Fibroblast of lung (primary cell): ENCODE data around the gene CDH4. TPM values are rescaled to one million over a fixed set of nuclear protein-coding genes. Genes with fewer than 3 reads are reported as not detected.

Source experiments
- DNase-seq, 2 donors: peaks; one replicate each; pipeline versions ENCODE4 v3.0.0 to v3.0.0-alpha.2; 2010; ENCODE audit warnings: low read depth in 2 of 2
- H2AFZ ChIP-seq: 2 replicates; pipeline ENCODE4 v1.5.1; 2012; ENCODE audit warnings: low read length, control low read depth, inconsistent platforms
- H3K27ac ChIP-seq: 2 replicates; pipeline ENCODE4 v1.5.1; 2011; ENCODE audit warnings: low read length, control low read depth; ENCODE audit not compliant: insufficient read depth
- H3K27me3 ChIP-seq: 2 replicates; pipeline ENCODE4 v1.5.1; 2011; ENCODE audit warnings: mild to moderate bottlenecking, low read length; ENCODE audit not compliant: control insufficient read depth, insufficient read depth
- H3K36me3 ChIP-seq: 2 replicates; pipeline ENCODE4 v1.5.1; 2011; ENCODE audit warnings: low read length; ENCODE audit not compliant: control insufficient read depth, insufficient read depth
- H3K4me1 ChIP-seq: 2 replicates; pipeline ENCODE4 v1.5.1; 2011; ENCODE audit warnings: low read length; ENCODE audit not compliant: control insufficient read depth, insufficient read depth; ENCODE audit errors: extremely low read depth
- H3K4me2 ChIP-seq: 2 replicates; pipeline ENCODE4 v1.5.1; 2011; ENCODE audit warnings: low read length, control low read depth; ENCODE audit not compliant: insufficient read depth; ENCODE audit errors: extremely low read depth
- H3K4me3 ChIP-seq, 4 experiments: fragments of 200-600 bp in 1 of 4; sonication (generic) in 1 of 4; replicated peaks in 1 of 4; 2 replicates each; pipeline ENCODE4 v1.5.1; 2011 to 2016; ENCODE audit warnings: low read length in 4 of 4, low read depth in 3 of 4, mild to moderate bottlenecking in 3 of 4, control low read depth in 2 of 4, inconsistent platforms in 1 of 4, mixed read lengths in 1 of 4; ENCODE audit not compliant: insufficient read depth in 1 of 4; ENCODE audit errors: control extremely low read depth in 1 of 4
- H3K79me2 ChIP-seq: 2 replicates; pipeline ENCODE4 v1.5.1; 2012; ENCODE audit warnings: mild to moderate bottlenecking, low read length, inconsistent platforms; ENCODE audit not compliant: control insufficient read depth, insufficient read depth
- H3K9ac ChIP-seq: 2 replicates; pipeline ENCODE4 v1.5.1; 2011; ENCODE audit warnings: mild to moderate bottlenecking, low read length, control low read depth; ENCODE audit not compliant: insufficient read depth
- H3K9me3 ChIP-seq: 2 replicates; pipeline ENCODE4 v1.5.1; 2012; ENCODE audit warnings: low read depth, low read length; ENCODE audit not compliant: control insufficient read depth, insufficient read depth
- H4K20me1 ChIP-seq: 2 replicates; pipeline ENCODE4 v1.5.1; 2011; ENCODE audit warnings: low read length; ENCODE audit not compliant: control insufficient read depth, insufficient read depth; ENCODE audit errors: extremely low read depth
- CTCF ChIP-seq, 2 donors: IDR thresholded peaks in 1 of 2; conservative IDR thresholded peaks in 1 of 2; 1 replicate in 1 of 2; 2 replicates in 1 of 2; pipeline ENCODE4 v1.5.1; 2011 to 2012; ENCODE audit warnings: low read length in 2 of 2, control low read depth in 1 of 2, inconsistent platforms in 1 of 2, low read depth in 1 of 2, mild to moderate bottlenecking in 1 of 2
- EZH2 ChIP-seq: IDR thresholded peaks from 2 replicates; pipeline ENCODE4 v1.5.1; 2012; ENCODE audit warnings: low read length, control low read depth, mild to moderate bottlenecking; ENCODE audit errors: missing control alignments
- polyA plus RNA-seq, 2 donors: library from polyadenylated mRNA; depleted of rRNA in 1 of 2; stranded (reverse) in 1 of 2; unstranded in 1 of 2; fragments of >200 nt; gene quantifications; 2 replicates each; pipeline ENCODE4 v1.2.1, GENCODE V29; 2011 to 2012; ENCODE audit warnings: missing spikeins in 1 of 2
- total RNA-seq: library from RNA; depleted of rRNA; stranded (reverse); fragments of >200 nt; gene quantifications from 2 replicates; pipeline ENCODE4 v1.2.1, GENCODE V29; 2014

The CDH4 gene
- total and polyA plus RNA-seq, 2 donors (not counting 1 experiment from before 2014, with no cell fraction given) = 4.8 to 6.8 TPM

DNA sequence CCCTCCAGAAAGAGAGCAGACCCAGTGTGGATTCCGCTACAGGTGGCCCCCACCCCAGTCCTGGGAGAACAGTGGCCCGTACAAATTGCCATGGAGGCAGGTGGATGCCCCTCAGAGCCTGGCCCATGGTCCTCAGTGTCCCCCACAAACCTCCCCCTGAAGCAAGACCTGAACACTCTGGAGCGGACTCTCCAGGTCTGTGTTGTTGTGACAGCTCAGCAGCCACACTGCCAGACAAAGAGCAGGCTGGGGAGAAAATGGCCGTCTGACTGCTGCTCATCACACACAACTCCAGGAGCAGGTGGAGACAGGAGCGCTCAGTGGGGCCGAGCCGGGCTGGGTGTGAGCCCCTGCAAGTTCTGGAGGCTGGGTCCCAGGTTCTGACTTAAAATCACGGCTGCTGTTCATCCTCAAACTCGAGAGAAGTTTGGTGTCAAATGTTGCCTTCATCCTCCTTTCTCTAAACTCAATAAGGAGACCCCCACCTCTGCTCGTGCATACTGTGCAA lies 241.8 kb downstream of the CDH4 start:
- Histone ChIP-seq H4K20me1 (no peaks in the 10 kb centered on the region), H3K4me3 (no peak overlapping the region), H3K27me3 (no peaks in the 10 kb centered on the region), H3K4me2 (no peak overlapping the region), H3K4me1 (no peaks in the 10 kb centered on the region), H3K27ac (no peak overlapping the region), H3K79me2 (no peaks in the 10 kb centered on the region), H3K36me3 (no peaks in the 10 kb centered on the region), H3K9me3 (no peaks in the 10 kb centered on the region), H2AFZ (no peak overlapping the region), H3K9ac (no peak overlapping the region)
- DNase-seq = no peak
- TF ChIP-seq CTCF (conservative IDR thresholded peaks at IDR 0.05 in 1 of 2, IDR thresholded peaks at IDR 0.05 in 1 of 2; ENCODE audit: low read depth in 1 of 2, low read length in 2 of 2) (no peak), EZH2 (no peak)

- no peak for DNase-seq
- TF ChIP-seq EZH2 (no peak), CTCF (conservative IDR thresholded peaks at IDR 0.05 in 1 of 2, IDR thresholded peaks at IDR 0.05 in 1 of 2; ENCODE audit: low read depth in 1 of 2, low read length in 2 of 2) (no peak)
- Histone ChIP-seq H3K27me3 (no peaks in the 10 kb centered on the region), H3K27ac (no peak overlapping the region), H3K4me1 (no peaks in the 10 kb centered on the region), H3K79me2 (no peaks in the 10 kb centered on the region), H3K36me3 (no peaks in the 10 kb centered on the region), H3K4me3 (no peak overlapping the region), H4K20me1 (no peaks in the 10 kb centered on the region), H3K9me3 (no peaks in the 10 kb centered on the region), H3K4me2 (no peak overlapping the region), H2AFZ (no peak overlapping the region), H3K9ac (no peak overlapping the region)
Observed at GRCh38 chr20:61494763-61495575, 242.9 kb downstream of the CDH4 start.

GRCh38 chr20:61497029-61497627 lies 245.1 kb downstream of the CDH4 start:
- Histone ChIP-seq H4K20me1 (no peaks in the 10 kb centered on the region), H3K9me3 (no peaks in the 10 kb centered on the region), H3K36me3 (no peaks in the 10 kb centered on the region), H3K79me2 (no peaks in the 10 kb centered on the region), H2AFZ (no peak overlapping the region), H3K27me3 (no peaks in the 10 kb centered on the region), H3K4me1 (no peaks in the 10 kb centered on the region), H3K4me3 (no peak overlapping the region), H3K9ac (no peak overlapping the region), H3K4me2 (no peak overlapping the region), H3K27ac (no peak overlapping the region)
- TF ChIP-seq CTCF (conservative IDR thresholded peaks at IDR 0.05 in 1 of 2, IDR thresholded peaks at IDR 0.05 in 1 of 2; ENCODE audit: low read depth in 1 of 2, low read length in 2 of 2) (no peak), EZH2 (no peak)
- DNase-seq = no peak
